ENCODE data around the gene ZNF785.
"Not testable (repeated sequence)": the region's sequence is repeated elsewhere in the genome, so short reads cannot be mapped to it uniquely, and the experiment has no call there.

The ZNF785 gene

DNA sequence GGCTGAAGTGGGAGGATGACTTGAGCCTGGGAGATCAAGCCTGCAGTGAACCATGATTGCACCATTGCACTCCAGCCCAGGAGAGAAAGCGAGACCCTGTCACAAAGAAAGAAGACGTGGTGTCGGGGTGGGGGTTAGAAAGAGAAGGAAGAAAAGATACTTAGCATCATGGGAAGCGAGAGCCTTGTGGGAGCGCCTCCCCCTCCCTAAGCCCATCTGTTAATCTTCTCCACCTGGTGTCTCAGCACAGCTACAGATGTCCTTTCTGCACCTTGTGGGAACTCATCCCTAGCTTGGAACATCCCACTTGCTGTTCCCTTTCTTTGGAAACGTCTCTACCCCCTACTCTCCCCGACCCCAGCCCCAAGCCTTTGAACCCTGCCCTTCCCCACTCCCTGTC is 20.0 kb downstream of the ZNF785 start:
- no peak for DNase-seq (ENCODE audit: low spot score)

DNA sequence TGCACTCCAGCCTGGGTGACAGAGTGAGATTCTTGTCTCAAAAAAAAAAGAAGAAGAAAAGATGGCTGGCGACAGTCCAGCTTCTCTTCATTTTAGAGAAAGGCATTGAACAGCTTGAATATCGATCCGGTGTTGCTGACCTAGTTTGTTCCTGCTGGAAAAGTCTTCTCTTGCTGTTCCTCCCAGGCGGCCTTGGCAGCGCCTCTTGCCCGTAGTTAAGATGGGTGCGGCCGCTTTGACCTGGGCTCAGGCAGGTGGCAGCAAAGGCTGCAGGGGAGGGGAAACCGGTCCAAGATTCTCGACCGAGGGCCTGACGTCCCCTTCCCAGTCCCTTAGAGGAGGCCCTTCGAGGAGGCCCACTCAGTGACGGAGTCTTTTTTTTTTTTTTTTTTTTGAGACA is 23.5 kb downstream of the ZNF785 start:
- no peak for DNase-seq (ENCODE audit: low spot score)

DNA sequence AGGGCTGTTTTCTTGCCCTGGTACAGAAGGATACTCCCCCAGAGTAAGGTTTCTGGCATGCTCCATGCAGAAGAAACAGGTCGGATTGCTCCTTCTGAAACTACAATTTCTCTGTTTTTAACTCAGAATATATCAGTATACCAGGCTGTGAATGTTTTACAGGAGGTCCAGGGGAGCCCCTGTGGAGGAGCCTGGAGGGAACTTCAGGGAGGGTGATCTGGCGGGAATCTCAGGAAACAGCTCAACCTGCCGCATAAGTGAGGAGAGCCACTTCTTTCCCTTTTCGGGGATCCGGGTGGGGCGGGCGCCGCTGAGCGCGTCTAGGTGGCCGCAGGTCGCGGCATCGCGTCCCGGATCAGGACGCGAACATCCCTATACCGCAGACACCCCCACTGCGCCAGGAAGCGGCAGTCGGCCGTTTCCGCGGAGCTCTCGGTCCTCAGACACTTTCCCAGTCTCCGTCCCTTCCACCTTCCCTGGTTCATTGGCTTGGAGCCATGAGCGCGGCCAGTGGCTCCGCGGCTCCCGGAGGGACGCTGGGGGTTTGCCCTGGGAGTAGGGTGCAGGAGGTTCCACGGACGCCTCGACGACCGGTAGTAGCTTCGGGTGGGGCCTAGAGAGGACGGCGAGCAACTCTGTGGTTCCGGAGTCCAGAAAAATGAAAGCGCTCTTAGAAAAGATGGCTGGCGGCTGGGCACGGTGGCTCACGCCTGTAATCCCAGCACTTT is 24.2 kb downstream of the ZNF785 start:
- DNase-seq (ENCODE audit: low spot score), result peak; percentile 42

DNA sequence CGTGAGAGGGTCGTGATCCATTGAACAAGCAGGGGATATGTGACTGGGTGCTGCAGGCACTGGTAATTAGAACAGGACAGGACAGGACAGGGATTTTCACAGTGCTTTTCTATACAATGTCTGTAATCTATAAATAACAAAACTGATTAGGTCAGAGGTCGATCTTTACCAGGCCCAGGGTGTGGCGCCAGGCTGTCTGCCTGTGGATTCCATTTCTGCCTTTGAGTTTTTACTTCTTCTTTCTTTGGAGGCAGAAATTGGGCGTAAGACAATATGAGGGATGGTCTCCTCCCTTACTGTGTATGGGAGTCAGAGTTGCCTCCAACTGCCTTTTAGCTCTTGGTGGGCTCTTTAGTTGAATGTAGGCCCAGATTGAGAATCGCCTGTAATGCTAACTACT is 25.8 kb downstream of the ZNF785 start:
- no peak for DNase-seq (ENCODE audit: low spot score)

DNA sequence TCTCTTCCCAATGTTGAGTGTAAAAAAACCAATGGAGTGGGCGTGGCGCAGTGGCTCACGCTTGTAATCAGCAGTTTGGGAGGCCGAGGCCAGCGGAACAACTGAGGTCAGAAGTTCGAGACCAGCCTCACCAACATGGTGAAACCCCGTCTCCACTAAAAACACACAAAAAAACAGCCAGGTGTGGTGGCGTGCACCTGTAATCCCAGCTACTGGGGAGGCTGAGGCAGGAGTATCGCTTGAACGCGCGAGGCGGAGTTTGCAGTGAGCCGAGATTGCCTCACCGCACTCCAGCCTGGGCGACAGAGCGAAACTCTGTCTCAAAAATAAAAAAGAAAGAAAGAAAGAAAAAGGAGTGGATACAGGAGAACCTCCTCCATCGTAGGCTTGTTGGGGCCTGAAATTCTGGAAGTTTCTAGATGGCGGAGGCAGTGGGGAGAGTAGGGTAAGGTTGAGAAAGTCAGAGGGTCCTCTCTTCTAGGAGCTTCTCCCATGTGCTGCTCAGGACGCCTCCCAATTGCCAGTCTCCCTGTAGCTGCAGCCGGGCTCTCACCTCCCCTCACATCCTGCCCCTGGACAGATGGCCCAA is 26.6 kb downstream of the ZNF785 start:
- DNase-seq (ENCODE audit: low spot score), result no peak

DNA sequence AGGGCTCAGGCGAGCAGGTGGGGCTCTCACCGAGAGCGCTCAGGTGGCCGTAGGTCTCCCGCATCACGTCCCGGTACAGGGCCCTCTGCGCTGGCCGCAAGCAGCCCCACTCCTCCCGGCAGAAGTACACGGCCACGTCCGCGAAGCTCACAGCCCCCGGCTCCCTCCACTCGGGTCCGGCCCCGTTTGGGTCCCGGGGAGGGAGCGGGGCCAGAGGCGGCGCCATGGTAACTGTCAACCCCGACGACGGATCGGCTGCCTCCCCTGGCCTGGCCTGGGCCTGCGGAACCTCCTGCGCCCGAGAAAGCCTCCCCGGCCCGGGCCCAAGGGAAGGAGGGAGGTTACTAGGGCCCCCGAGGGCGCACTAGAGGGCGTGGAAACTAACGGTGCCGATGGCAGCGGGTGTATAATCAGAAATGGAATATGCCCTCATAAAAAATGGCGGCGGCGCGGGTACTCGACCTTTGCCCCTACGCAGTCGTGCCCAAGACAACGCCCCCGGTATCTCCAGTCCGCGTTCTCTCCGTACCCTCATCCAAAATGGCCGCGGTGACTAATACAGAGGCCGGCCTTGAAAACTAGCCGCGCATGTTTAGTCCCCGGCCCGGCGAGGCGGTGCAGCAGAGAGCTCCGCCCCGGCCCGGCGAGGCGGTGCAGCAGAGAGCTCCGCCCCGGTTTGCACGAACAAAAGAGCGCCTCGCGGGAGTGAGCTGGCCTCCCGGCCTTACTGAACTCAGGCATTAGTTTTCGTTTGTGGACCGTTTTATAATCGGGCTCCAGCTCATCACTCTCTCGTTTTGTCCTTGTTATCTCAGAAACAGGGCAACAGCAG is 27.3 kb downstream of the ZNF785 start, which contains the start of gene ZNF764:
Gene ZNF764, minus strand, starts transcription at position 418 of the 832 bp plus-strand sequence. Its CDS starts 192 bp downstream, at position 226.
- DNase-seq (ENCODE audit: low spot score), result peak; percentile 98

DNA sequence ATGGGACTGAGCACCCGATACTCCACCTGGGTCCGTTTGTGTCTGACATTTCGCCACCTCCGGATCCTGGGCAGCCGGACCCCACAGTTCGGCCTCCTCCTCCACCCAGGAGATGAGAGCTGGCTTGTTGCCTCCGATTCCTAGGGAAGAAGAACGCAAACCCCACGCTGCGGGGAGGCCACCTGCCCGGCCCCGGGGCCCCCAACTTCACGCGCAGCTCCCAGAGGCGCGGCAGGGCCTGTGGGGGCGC is 27.9 kb downstream of the ZNF785 start:
- no peak for DNase-seq (ENCODE audit: low spot score)

DNA sequence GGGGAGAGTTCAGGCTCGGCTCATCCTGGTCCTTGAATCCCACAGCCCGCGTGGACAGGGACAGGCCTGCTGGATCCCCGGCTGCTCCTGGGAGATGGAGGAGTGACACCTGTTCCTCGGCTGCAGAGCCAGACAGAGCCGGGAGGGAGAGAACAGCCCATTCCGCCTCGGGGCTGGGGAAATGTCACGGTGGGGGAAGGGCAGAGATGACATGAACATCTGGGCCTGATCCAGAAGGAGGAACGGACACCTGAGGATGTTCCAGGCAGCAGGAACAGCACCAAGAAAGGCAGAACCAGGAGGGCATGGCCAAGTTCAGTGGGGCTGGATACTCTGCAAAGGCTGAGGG is 29.4 kb downstream of the ZNF785 start:
- no peak for DNase-seq (ENCODE audit: low spot score)

DNA sequence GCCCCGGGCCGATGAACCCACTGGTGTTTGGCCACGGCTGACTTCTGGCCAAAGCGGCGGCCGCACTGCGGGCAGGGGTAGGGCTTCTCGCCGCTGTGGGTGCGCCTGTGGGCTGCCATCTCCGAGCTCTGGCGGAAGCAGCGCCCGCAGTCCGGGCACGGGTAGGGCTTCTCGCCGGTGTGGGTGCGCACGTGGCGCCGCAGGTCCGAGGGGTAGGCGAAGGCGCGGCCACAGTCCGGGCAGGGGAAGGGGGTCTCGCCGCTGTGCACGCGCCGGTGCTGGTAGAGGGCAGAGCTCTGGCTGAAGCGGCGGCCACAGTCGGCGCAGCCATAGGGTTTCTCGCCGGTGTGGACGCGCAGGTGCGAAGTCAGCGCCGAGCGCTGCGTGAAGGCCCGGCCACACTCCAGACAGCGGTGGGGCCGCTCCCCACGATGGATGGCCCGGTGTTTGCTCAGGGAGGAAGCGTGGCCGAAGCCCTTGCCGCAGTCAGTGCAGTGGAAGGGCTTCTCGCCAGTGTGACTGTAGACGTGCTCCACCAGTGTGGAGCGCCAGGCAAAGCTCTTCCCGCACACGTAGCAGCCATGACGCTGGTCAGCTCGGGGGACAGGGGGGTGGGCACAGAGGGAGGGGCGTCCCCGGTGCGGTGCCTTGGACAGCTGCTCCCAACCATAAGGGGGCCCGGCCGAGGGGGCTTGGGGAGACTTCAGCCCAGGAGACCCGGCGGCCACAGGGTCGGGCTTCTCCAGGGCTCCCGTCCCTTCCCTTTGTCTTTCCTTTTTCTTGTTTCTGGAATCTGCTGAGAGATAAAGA is 30.0 kb downstream of the ZNF785 start:
- no peak for DNase-seq (ENCODE audit: low spot score)

DNA sequence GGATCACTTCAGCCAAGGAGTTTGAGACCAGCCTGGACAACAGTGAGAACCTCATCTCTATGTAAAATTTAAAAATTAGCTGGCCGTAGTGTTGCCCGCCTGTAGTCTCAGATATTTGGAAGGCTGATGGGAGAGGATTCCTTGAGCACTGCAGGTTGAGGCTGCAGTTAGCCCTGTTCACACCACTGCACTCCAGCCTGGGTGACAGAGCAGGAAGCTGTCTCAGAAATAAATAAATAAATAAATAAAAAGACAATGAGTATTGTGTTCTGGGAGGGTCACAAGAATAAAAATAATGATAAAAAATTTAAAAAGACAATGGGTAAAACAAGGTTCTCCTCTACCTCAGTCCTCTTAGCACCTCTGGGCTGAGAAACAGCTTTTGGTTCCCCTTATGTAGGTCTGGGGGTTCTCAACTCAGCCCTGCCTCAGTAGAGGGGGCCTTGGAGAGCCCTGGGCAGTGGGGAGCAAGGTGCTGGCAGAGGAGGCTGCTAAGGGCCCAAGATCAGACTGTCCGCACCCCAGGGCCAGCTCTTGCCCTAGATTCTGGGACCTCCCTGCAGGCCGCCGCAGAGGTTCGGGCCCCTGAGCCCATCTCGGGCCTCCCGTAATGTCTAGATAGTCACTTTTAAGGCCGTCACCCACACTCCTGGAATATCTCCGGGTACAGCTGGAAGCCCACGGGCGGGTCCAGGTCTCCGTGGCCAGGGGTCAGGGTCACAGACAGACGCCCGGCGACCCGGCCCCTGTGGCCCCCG is 30.8 kb downstream of the ZNF785 start:
- no peak for DNase-seq (ENCODE audit: low spot score)

DNA sequence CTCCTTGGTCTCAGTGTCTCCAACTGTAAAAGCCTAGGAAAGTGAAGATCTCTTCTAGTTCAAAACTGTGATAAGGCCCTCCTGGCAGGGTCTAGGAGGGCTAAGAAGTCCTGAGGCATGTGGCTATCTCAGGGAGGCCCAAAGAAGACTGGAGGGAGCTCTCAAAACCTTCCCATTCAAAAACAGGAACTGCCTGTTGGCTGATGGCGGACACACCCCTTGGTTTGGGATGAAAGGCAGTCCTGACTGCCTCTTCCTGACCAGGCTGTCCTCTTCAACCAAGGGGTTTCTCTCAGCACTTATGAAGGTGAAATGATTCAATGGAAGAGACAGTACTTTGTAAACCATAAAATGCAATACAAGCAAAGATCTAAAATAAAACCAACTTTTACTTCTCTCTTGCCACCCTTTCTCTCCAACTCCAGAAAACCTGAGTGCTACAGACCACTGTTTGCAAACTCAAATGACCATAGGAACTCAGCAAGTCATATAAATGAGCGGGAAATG is 32.1 kb downstream of the ZNF785 start:
- no peak for DNase-seq (ENCODE audit: low spot score)

DNA sequence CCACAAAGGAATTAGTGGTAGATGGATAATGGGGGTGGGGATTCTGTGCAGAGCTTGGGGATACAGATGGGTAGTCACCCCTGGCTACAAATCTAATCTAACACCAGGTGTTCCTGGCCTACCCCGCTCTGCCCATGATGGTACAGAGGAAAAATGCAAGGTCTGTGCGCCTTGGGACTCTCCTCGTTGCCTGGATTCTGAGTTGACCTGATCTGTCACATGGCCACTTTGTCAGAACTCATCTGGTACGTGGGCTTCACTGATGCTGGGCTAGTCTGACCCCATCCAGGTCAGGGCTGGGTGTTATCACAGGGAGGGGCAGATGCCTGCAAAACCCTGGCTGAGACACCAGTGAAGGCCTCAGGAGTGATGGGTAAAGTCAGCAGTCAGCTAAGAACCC is 32.5 kb downstream of the ZNF785 start:
- DNase-seq (ENCODE audit: low spot score), result no peak

DNA sequence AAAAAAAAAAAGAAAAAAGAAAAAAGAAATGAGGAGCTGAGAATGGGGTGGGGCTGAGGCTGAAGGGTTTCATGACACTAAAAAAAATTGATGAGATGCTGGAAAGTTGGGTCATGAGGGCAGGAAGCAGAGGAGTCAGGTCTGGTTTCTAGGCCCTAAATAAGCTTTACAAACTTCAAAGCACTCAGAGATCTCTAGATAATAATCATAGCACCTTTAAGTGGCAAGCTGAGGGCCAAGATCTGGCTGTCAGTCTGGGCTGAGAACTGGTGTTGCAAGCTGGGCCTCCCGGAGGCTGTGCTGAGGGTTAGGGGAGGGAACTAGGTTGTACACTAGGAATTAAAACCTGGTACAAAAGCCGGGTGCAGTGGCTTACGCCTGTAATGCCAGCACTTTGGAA is 33.7 kb downstream of the ZNF785 start:
- DNase-seq (ENCODE audit: low spot score), result no peak

DNA sequence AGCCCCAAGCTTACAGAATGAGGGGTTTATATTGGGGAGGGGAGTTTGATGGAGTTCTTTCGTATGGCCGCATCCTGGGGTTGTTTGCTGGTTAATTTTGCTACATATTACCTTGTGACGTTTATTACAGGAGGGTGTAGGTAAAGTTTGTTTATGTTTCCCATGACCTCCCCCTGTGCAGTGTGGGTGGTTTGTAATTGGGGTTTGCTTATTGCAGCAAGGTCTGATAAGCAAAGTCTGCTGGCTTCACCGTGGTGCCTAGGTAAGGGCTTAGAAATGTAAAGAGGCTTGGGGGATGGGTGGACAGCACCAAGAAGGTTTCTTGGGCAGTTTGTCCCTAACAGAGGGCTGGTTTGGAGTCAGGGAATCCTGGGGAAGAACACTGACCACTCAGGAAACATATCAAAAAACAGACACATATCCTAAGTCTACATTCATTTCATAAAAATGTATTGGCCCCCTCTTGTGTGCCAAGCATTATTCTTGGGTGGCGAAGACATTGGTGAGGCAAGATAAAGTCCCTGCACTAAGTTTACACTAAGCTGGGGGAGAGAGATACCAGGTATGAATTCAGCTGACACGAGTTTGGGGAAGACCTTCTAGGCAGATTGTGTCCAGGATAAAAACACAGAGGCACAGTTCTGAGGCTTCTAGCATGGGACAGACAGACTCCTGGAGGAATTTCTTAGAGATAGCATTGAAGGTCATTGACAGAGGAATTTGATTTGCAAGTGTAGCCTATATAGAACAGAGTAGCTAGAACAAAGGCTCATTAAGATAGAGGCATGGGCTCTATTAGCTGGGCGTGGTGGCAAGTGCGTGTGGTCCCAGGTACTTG is 36.9 kb downstream of the ZNF785 start:
- peak; percentile 34 for DNase-seq (ENCODE audit: low spot score)

DNA sequence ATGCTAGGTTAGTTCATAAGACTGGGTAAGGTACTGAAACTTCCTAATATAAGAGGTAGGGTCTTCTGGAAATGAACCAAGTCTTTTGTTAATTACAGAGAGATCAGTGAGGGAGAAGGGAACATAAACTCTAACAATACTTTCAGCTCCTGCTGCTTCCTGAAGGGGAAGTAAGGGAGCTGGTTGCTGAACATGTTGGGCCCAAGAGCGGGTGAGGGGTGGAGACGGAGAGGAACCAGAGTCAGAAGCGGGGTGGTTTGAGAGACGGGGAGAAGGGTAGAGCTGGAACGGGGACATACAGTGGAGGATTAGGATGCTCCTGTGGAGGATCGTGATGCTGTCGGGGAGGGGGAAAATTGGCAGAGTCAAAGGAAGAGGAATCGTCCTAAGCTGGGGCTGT is 39.4 kb downstream of the ZNF785 start:
- DNase-seq (ENCODE audit: low spot score), result no peak

DNA sequence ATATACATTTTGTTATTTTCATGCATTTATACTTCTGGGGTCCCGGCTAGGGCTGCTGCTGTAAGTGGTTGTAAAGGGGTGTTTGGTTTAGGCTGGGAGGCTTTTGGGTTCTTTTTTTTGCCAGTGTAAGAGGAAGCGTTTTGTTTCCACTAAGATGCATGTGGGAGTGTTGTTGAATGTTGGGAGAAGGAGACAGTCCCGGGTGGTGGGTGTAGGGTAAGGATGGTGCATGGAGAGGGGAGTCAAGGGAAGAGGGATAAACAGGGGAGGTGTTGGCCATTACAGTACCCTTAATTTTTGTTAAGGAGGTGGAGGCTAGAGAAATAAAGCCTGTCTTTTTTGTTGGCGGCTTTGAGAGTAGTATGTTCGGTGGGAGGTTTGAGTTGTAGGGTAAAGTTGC is 42.4 kb downstream of the ZNF785 start:
- no peak for DNase-seq (ENCODE audit: low spot score)

DNA sequence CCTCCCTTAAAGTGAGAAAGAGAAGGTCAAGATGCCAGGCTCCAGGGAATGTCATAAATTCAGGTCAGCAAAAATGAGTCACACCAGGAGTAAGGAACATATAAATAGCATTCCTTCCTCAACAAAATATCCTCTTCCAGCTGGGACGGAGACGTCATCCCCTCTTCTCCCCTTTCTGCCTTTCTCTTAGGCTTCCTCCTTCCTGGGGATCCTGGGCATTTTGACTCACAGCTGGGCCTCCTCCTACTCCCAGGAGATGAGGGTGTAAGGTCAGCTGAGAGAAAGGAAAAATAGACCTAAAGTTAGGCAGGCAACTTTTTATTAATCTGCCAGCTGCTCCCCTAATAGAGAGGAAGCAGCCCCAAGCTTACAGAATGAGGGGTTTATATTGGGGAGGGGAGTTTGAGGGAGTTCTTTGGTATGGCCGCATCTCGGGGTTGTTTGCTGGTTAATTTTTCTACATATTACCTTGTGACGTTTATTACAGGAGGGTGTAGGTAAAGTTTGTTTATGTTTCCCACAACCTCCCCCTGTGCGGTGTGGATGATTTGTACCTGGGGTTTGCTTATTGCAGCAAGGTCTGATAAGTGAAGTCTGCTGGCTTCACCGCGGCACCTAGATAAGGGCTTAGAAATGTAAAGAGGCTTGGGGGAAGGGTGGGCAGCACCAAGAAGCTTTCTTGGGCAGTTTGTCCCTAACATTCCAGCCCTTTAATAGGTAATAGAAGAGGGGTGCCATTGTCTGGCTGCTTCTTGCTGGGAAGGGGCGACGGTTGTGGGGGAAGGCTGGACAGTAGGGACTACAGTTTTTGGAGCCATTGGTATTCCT is 43.8 kb downstream of the ZNF785 start:
- no peak for DNase-seq (ENCODE audit: low spot score)

DNA sequence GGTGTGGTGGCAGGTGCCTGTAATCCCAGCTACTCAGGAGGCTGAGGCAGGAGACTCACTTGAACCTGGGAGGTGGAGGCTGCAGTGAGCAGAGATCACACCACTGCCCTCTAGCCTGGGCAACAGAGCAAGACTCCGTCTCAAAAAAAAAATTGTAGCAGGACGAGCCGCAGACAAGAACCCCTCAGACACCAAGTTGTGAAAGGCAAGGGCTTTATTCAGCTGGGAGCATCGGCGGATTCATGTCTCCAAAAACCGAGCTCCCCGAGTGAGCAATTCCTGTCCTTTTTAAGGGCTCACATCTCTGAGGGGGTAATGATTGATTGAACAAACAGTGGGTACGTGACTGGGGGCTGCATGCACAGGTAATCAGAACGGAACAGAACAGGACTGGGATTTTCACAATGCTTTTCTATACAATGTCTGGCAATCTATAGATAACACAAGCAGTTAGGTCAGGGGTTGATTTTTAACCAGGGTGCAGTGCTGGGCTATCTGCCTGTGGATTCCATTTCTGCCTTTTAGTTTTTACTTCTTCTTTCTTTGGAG is 44.5 kb downstream of the ZNF785 start:
- not testable (repeated sequence) for DNase-seq (ENCODE audit: low spot score)

DNA sequence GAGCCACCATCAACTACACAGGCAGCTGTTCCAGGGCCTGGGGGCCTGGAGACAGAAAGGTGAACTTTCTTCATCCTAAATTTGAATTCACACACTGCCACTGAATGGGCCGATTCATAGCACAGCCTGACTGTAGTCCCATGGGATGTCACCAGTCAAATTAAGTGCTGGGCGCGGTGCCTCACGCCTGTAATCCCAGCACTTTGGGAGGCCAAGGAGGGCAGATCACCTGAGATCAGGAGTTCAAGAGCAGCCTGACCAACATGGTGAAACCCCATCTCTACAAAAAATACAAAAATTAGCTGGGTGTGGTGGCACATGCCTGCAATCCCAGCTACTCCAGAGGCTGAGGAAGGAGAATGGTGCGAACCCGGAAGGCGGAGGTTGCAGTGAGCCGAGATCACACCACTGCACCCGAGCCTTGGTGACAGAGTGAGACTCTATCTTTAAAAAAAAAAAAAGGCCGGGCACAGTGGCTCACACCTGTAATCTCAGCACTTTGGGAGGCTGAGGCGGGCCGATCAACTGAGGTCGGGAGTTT is 45.4 kb downstream of the ZNF785 start:
- not testable (repeated sequence) for DNase-seq (ENCODE audit: low spot score)

All from hematopoietic multipotent progenitor cell treated with erythropoietin and hydrocortisone succinate and interleukin-3 and kit ligand, for 17 days (in vitro differentiated cells).